NK-92 (cell line): ENCODE measurements around the gene KCNC4.

Experiments
- DNase-seq: peaks from one replicate; lab custom pipeline; 2025; ENCODE audit not compliant: unreplicated experiment; lab: John Stamatoyannopoulos, UW

The KCNC4 gene

DNA sequence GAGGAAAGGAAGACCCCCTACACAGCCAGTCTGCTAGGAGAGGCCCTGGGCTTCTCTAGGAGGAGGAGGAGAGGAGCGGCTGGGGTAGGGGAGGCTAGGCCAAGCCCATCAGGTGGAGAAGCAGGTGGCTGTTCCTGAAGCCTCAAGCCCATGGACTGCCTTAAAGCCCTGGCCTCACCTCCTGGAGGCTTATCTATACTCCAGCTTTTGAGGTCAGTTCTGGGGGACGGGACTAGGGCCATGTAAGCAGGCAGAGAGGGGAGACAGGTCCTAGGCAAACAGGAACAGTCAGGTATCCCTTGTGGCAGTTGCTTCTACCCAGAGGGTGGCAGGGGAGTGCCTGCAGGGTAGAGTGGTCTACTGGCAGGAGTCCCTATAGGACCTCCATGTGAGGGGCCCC, 40.6 kb downstream of the KCNC4 start:
- DNase-seq: no peak

DNA sequence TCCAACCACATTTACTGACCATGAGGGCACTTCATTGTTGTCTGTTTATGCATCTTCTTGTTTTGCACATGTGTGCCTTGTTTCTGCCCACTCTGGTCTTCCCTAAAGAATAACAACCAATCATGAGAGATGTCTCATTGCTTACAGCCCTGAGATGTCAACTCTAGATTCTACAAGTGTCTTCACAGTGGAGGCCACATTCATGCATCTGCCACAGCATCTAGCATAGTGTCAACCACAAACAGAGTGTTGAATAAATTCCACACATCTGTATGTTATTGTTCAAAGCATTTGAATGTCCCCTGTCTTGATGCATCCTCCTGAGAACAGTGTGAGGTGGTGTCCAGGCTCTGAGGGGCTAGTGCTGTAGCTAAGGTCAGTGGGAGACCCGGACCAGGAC, 43.1 kb downstream of the KCNC4 start:
- DNase-seq: no peak

DNA sequence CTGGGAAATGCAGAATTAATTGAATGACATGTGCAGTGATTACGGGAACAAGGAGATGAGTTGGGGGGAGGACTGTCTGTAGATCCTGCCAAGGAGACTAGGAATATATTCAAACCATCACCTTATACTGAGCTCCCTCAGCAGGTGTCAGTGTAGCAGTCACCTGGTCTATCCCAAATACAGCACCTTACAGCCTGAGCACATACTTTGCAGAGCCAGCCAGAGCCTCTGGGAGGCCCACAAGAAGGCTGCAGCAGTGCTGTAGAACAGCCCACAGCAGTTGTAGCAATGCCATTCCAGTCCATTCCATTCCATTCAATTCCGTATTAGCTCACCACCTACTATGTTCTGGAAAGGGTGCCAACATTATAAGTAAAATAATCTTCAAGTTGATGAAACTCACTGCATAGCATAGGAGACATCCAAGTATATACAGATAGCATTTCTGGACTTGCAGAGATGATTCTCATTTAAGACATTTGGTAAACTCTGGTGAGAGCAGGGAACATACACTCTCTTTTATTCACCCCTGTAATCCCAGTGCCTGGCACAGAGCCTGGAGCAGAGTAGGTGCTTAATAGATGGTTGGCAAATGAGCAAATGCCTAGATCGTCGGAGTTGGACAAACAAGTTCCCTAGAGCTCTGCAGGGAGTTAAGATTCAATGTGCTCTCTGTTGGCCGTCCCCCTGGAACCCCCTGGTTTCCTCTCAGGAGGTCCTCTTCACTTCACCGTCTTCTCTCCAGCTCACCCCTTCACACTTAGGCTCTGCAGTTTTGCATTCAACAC, 44.7 kb downstream of the KCNC4 start:
- DNase-seq: no peak

DNA sequence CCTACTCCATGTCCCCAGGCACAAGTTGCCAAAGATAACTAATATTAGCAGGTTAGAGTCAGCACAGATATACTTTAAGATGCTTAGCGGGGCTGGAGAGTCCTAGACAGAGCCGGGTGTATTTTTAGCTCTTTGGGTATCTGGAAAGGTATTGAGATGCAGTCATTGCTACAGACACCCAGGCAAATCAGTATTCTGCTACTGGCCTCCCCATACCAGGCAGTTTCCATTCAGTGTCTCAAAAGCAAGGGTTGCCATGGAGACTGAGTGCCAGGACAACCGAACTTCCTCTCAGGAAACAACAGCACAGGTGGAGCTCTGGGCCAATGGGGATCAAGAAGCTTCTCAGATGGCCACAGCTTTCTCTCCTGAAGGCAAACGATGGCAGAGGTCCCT, 45.3 kb downstream of the KCNC4 start:
- DNase-seq: no peak

DNA sequence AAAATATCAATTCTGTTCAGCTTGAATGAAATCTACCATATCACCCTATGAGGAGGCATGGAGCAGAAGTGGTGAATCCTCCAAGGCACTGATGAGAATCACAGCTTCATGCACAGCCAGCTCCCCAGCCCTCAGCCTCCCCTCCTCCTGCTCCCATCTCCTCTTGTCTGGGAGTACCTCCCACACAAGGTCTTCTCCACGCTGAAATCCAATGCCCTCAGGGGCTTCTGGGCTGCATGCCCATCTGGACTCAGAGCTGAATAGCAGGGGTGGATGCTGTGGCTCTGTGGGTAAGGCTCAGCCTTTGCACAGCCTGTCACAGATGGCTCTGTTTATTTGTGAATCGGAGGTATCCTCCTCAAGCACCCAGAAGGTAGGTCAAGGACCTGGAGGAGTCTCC, 48.6 kb downstream of the KCNC4 start:
- DNase-seq: no peak

DNA sequence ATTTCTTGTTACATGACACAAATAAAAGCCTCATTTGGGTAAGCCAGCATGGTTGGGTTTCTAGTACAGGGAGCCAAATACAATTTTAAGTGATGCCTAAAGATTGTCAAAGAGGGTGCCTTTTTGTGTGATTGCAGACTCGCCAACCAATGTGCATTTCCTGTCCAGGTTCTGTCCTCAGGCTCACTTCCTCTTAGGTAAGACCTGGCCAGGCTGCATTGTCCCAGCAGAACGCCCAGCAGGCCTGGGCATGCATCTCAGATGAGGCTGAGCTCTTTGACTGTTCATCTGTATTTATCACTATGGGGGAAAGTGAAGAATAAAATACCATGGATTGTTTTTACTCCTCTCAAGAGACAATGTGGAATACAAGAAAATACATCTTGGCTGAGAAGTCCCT, 49.7 kb downstream of the KCNC4 start:
- DNase-seq: no peak
